ENCODE results near the gene UBE2QL1. TPM values are rescaled to one million over a fixed set of nuclear protein-coding genes. Genes with fewer than 3 reads are reported as not detected.

Gene UBE2QL1
- total RNA-seq, 1 donor from 2014 or later, result 5.6 TPM

GRCh38 chr5:6468104-6468503 lies 19.4 kb downstream of the UBE2QL1 start:
- H3K36me3 Mint-ChIP-seq, result no peaks in the 10 kb centered on the region
- H3K27me3 Mint-ChIP-seq, result peaks cover 19% of the 10 kb centered on the region
- H3K27ac Mint-ChIP-seq, result no peak overlapping the region
- TF ChIP-seq CTCF (conservative IDR thresholded peaks at IDR 0.05), result no peak
- no peak for DNase-seq (ENCODE audit: extremely low spot score, unreplicated experiment)
- H3K4me1 Mint-ChIP-seq (ENCODE audit: unreplicated experiment), result peaks cover 11% of the 10 kb centered on the region
- H3K9me3 Mint-ChIP-seq, result no peaks in the 10 kb centered on the region
- no peak overlapping the region for H3K4me3 Mint-ChIP-seq

- TF ChIP-seq CTCF (conservative IDR thresholded peaks at IDR 0.05), result no peak
- Mint-ChIP-seq H3K4me3 (no peak overlapping the region), H3K36me3 (no peaks in the 10 kb centered on the region), H3K4me1 (ENCODE audit: unreplicated experiment) (peaks cover 11% of the 10 kb centered on the region), H3K27me3 (peaks cover 19% of the 10 kb centered on the region), H3K9me3 (no peaks in the 10 kb centered on the region), H3K27ac (no peak overlapping the region)
- DNase-seq (ENCODE audit: extremely low spot score, unreplicated experiment), result no peak
Measured at GRCh38 chr5:6468870-6469269, 20.2 kb downstream of the UBE2QL1 start.

GRCh38 chr5:6469836-6470235 lies 21.2 kb downstream of the UBE2QL1 start:
- no peaks in the 10 kb centered on the region for H3K36me3 Mint-ChIP-seq
- H3K9me3 Mint-ChIP-seq, result no peaks in the 10 kb centered on the region
- no peak overlapping the region for H3K27ac Mint-ChIP-seq
- H3K27me3 Mint-ChIP-seq, result peaks cover 19% of the 10 kb centered on the region
- no peak overlapping the region for H3K4me3 Mint-ChIP-seq
- no peak for TF ChIP-seq CTCF (conservative IDR thresholded peaks at IDR 0.05)
- peaks cover 11% of the 10 kb centered on the region for H3K4me1 Mint-ChIP-seq (ENCODE audit: unreplicated experiment)
- no peak for DNase-seq (ENCODE audit: extremely low spot score, unreplicated experiment)

GRCh38 chr5:6470672-6471071 lies 22.0 kb downstream of the UBE2QL1 start:
- Mint-ChIP-seq H3K4me1 (ENCODE audit: unreplicated experiment) (peaks cover 11% of the 10 kb centered on the region), H3K9me3 (no peaks in the 10 kb centered on the region), H3K27ac (no peak overlapping the region), H3K27me3 (peaks cover 19% of the 10 kb centered on the region), H3K4me3 (no peak overlapping the region), H3K36me3 (no peaks in the 10 kb centered on the region)
- TF ChIP-seq CTCF (conservative IDR thresholded peaks at IDR 0.05), result no peak
- no peak for DNase-seq (ENCODE audit: extremely low spot score, unreplicated experiment)

- H3K27me3 Mint-ChIP-seq, result peaks cover 19% of the 10 kb centered on the region
- no peak for TF ChIP-seq CTCF (conservative IDR thresholded peaks at IDR 0.05)
Measured at GRCh38 chr5:6471252-6471651, 22.6 kb downstream of the UBE2QL1 start.

GRCh38 chr5:6472792-6473191 lies 24.1 kb downstream of the UBE2QL1 start:
- H3K4me1 Mint-ChIP-seq (ENCODE audit: unreplicated experiment), result peaks cover 5% of the 10 kb centered on the region
- peaks cover 13% of the 10 kb centered on the region for H3K27me3 Mint-ChIP-seq
- H3K4me3 Mint-ChIP-seq, result no peak overlapping the region
- no peaks in the 10 kb centered on the region for H3K36me3 Mint-ChIP-seq
- DNase-seq (ENCODE audit: extremely low spot score, unreplicated experiment), result no peak
- TF ChIP-seq CTCF (conservative IDR thresholded peaks at IDR 0.05), result no peak
- no peaks in the 10 kb centered on the region for H3K9me3 Mint-ChIP-seq
- H3K27ac Mint-ChIP-seq, result no peak overlapping the region

More at GRCh38 chr5:6471252-6471651, 22.6 kb downstream of the UBE2QL1 start:
- H3K4me1 Mint-ChIP-seq (ENCODE audit: unreplicated experiment), result peaks cover 11% of the 10 kb centered on the region
- no peak overlapping the region for H3K4me3 Mint-ChIP-seq
- no peak for DNase-seq (ENCODE audit: extremely low spot score, unreplicated experiment)
- no peak overlapping the region for H3K27ac Mint-ChIP-seq
- H3K36me3 Mint-ChIP-seq, result no peaks in the 10 kb centered on the region
- H3K9me3 Mint-ChIP-seq, result no peaks in the 10 kb centered on the region

All from type B pancreatic cell (in vitro differentiated cells).